ENCODE results near the gene RASA3. TPM values are rescaled to one million over a fixed set of nuclear protein-coding genes. Genes with fewer than 3 reads are reported as not detected.
A peak's percentile ranks its signal among the peaks of the same experiment; 100 is the strongest.
"Not testable (repeated sequence)": the region's sequence is repeated elsewhere in the genome, so short reads cannot be mapped to it uniquely, and the experiment has no call there.

The RASA3 gene
- total and polyA plus RNA-seq, 5 donors from 2014 or later = 93.8 to 265 (median 99.6) TPM

DNA sequence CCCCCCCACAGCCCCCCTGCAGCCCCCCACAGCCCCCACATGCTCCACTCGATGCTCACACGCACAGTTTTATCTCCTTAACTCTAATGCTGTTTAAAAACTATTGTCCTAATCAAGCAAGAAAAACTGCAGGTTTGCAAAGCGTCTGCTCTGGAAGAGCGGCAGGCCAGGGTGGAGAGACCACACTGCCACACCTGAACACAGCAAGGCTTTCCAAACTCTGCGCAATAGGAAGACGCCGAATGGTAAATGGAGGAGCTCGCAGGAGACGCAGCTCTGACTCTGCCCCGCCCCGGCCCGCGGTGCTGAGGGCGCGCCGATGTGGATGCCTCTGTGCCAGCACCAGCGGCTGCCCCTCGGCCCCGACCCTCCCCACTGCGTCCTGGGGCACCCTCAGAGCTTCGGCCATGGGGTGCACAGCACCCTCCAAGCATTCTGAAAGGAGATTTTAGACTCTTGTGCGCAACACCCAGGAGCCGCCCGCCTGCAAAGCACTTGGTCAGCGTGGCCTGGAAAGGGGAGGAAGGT lies 32.4 kb downstream of the RASA3 start:
- H3K4me1 Mint-ChIP-seq = peaks cover 0 to 75% (median 38%) of the 10 kb centered on the region in 4 donors
- peak in 1 of 2 donors; percentile 11 for ATAC-seq (ENCODE audit: low read depth in 2 of 2)

DNA sequence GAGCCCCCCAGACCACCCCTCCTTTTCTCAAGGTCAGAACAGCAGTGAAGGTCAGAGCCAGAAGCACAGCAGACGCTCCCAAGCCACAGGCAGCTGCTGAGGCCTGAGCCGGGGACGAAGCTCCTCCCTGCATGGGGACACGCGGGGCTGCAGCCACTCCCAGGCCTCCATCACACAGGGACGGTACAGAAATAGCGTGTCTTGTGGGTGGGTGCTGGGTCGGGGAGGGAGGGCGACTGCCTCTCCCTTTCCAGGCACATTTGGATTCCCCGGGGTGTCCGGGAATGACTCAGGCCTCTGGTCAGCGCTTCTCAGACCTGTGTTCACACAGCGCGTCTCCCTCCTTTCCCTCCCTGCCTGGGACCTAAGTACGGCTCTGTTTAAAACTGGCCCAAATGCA lies 33.2 kb downstream of the RASA3 start:
- Mint-ChIP-seq H3K4me1 (peaks cover 2 to 75% (median 44%) of the 10 kb centered on the region in 4 donors), H3K4me3 (no peak overlapping the region)
- DNase-seq = no peak

More for the DNA sequence above, 32.4 kb downstream of the RASA3 start:
- Mint-ChIP-seq H3K9me3 (peaks cover 0 to 16% (median 0%) of the 10 kb centered on the region in 7 donors), H3K27ac (peak overlapping the region in 2 of 3 donors; percentile 50 to 78), H3K36me3 (peaks cover 25% of the 10 kb centered on the region), H3K4me3 (peak overlapping the region in 3 of 4 donors; percentile 66 to 78 (median 74)), H3K27me3 (no peaks in the 10 kb centered on the region)
- Histone ChIP-seq H3K4me3 (ENCODE audit: low read depth, low read length) (no peak overlapping the region), H3K27ac (ENCODE audit: insufficient read depth, low read length, poor library complexity, severe bottlenecking) (no peak overlapping the region), H3K9me3 (ENCODE audit: control insufficient read depth in 2 of 2, low read length in 2 of 2) (no peaks in the 10 kb centered on the region), H3K4me1 (ENCODE audit: control insufficient read depth, insufficient read depth, low read length, poor library complexity, severe bottlenecking) (peaks cover 77% of the 10 kb centered on the region), H3K36me3 (ENCODE audit: control insufficient read depth, insufficient read depth, low read length) (peaks cover 34% of the 10 kb centered on the region), H3K27me3 (ENCODE audit: control insufficient read depth, insufficient read depth, low read length) (no peaks in the 10 kb centered on the region)
- peak in 1 of 3 donors; percentile 16 for DNase-seq

DNA sequence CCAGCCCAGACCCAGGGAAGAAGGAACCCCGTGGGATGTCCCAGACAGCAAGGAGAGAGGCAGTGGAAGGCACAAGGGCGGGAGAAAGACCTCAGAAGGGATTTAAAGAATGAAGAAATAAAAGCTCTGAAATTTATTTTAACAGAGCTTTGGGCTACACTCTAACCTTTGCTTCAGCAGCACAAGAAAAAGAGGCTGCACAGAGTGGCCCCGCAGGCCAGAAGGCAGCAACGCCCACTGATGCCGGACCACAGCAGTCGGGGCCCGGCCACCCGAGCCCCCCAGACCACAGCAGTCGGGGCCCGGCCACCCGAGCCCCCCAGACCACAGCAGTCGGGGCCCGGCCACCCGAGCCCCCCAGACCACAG lies 33.8 kb downstream of the RASA3 start:
- not testable (repeated sequence) for H3K9me3 ChIP-seq (ENCODE audit: control insufficient read depth in 2 of 2, low read length in 2 of 2); ATAC-seq (ENCODE audit: low read depth in 2 of 2); DNase-seq; H3K27me3 Mint-ChIP-seq; H3K4me3 ChIP-seq (ENCODE audit: low read depth, low read length); H3K27me3 ChIP-seq (ENCODE audit: control insufficient read depth, insufficient read depth, low read length)
- Mint-ChIP-seq H3K4me3 (peak overlapping the region in 2 of 4 donors; percentile 55 to 63), H3K27ac (peak overlapping the region in 2 of 3 donors; percentile 52 to 55), H3K36me3 (peaks cover 33% of the 10 kb centered on the region), H3K9me3 (peaks cover 0 to 20% (median 3%) of the 10 kb centered on the region in 7 donors), H3K4me1 (peaks cover 7 to 79% (median 48%) of the 10 kb centered on the region in 4 donors)
- Histone ChIP-seq H3K4me1 (ENCODE audit: control insufficient read depth, insufficient read depth, low read length, poor library complexity, severe bottlenecking) (peaks cover 68% of the 10 kb centered on the region), H3K27ac (ENCODE audit: insufficient read depth, low read length, poor library complexity, severe bottlenecking) (peak overlapping the region; percentile 33), H3K36me3 (ENCODE audit: control insufficient read depth, insufficient read depth, low read length) (peaks cover 42% of the 10 kb centered on the region)

More for the DNA sequence above, 33.2 kb downstream of the RASA3 start:
- Mint-ChIP-seq H3K9me3 (peaks cover 0 to 16% (median 0%) of the 10 kb centered on the region in 7 donors), H3K27me3 (no peaks in the 10 kb centered on the region), H3K27ac (no peak overlapping the region), H3K36me3 (peaks cover 28% of the 10 kb centered on the region)
- H3K9me3 ChIP-seq (ENCODE audit: control insufficient read depth in 2 of 2, low read length in 2 of 2) = no peaks in the 10 kb centered on the region
- H3K27ac ChIP-seq (ENCODE audit: insufficient read depth, low read length, poor library complexity, severe bottlenecking) = no peak overlapping the region
- H3K4me3 ChIP-seq (ENCODE audit: low read depth, low read length) = no peak overlapping the region
- no peaks in the 10 kb centered on the region for H3K27me3 ChIP-seq (ENCODE audit: control insufficient read depth, insufficient read depth, low read length)
- peaks cover 38% of the 10 kb centered on the region for H3K36me3 ChIP-seq (ENCODE audit: control insufficient read depth, insufficient read depth, low read length)
- H3K4me1 ChIP-seq (ENCODE audit: control insufficient read depth, insufficient read depth, low read length, poor library complexity, severe bottlenecking) = peaks cover 69% of the 10 kb centered on the region
- no peak for ATAC-seq (ENCODE audit: low read depth in 2 of 2)

DNA sequence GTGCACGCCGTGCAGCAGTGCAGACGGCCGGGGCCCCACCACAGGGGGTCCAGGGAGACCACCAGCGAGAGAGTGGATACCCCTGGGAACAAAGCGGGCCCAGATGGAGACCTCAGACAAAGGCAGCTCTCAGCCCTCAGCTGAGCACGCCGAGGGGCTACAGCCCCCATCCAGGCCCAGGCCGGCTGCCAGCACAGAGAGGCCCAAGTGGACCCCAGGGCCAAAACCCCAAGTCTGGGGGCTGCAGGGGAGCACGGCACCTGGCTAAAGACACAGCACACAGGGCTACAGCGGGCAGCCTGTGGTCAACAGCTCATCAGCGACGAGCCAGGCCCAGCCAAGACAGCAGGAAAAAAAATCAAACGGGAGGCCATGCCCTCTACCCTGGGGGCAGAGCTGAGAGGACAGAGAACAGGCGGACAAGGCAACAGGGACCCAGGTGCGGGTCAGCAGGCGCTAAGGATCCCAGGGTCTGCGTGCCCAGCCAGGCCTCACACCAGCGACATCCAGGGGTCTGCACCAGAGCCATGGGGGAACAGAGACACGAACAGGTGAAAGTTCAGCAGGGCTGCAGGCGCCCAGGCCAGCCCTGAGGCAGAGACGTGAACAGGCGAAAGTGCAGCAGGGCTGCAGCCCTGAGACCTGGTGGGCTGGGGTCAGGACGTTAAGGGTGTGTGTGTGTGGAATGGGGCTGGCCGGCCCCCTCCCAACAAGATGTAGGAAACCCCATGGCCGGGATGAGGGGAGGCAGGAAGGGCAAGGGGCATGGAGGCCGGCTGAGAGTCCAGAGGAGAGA lies 34.3 kb downstream of the RASA3 start:
- H3K27me3 Mint-ChIP-seq = no peaks in the 10 kb centered on the region
- H3K4me1 Mint-ChIP-seq = peaks cover 13 to 84% (median 52%) of the 10 kb centered on the region in 4 donors
- no peak overlapping the region for H3K4me3 ChIP-seq (ENCODE audit: low read depth, low read length)
- peaks cover 67% of the 10 kb centered on the region for H3K4me1 ChIP-seq (ENCODE audit: control insufficient read depth, insufficient read depth, low read length, poor library complexity, severe bottlenecking)
- peaks cover 39% of the 10 kb centered on the region for H3K36me3 Mint-ChIP-seq
- peaks cover 0 to 25% (median 9%) of the 10 kb centered on the region in 7 donors for H3K9me3 Mint-ChIP-seq
- peak overlapping the region; percentile 82 to 86 (median 84) for H3K27ac Mint-ChIP-seq
- H3K27ac ChIP-seq (ENCODE audit: insufficient read depth, low read length, poor library complexity, severe bottlenecking) = peak overlapping the region; percentile 33
- peaks cover 3 to 8% of the 10 kb centered on the region in 2 experiments for H3K9me3 ChIP-seq (ENCODE audit: control insufficient read depth in 2 of 2, low read length in 2 of 2)
- peak overlapping the region in 3 of 4 donors; percentile 55 to 80 (median 71) for H3K4me3 Mint-ChIP-seq
- H3K36me3 ChIP-seq (ENCODE audit: control insufficient read depth, insufficient read depth, low read length) = peaks cover 45% of the 10 kb centered on the region
- ATAC-seq (ENCODE audit: low read depth in 2 of 2) (no peak), DNase-seq (no peak)
- H3K27me3 ChIP-seq (ENCODE audit: control insufficient read depth, insufficient read depth, low read length) = no peaks in the 10 kb centered on the region

DNA sequence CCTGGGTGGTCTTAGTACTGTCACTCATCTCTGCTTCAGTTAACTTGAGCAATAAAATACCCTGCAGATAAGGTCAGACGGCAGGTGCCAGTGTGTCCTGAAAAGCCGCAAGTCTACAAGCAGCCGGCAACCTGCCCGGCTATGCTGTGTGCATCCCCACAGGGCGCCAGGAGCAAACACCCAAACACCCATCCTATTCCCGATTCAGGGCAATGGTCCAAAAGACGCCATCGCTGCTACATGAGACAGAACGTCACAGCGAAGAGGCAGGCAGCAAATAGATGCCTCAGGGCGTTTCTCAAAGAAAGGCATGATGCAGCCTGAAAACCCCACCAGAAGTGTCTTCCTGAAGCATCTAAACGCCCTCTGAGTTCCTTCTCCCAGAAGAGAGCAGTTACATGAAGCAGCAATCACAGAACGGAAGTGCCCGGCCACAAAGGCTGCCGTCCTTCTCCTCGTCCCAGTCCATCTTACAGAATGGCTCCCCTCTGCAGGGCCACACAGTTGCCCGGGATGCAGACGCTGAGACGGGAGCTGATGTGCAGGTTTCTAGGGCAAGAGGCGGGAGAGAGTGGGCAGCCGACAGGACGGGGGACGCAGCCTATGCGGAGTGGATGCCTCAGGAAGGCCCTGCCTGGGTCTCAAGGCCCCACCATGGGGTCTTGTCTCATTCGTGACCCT lies 35.1 kb downstream of the RASA3 start:
- Mint-ChIP-seq H3K4me1 (peaks cover 20 to 85% (median 54%) of the 10 kb centered on the region in 4 donors), H3K27ac (peak overlapping the region; percentile 23 to 86 (median 82)), H3K9me3 (peaks cover 0 to 27% (median 15%) of the 10 kb centered on the region in 7 donors), H3K4me3 (peak overlapping the region in 3 of 4 donors; percentile 68 to 77 (median 71)), H3K36me3 (peaks cover 39% of the 10 kb centered on the region), H3K27me3 (no peaks in the 10 kb centered on the region)
- Histone ChIP-seq H3K36me3 (ENCODE audit: control insufficient read depth, insufficient read depth, low read length) (peaks cover 49% of the 10 kb centered on the region), H3K4me3 (ENCODE audit: low read depth, low read length) (no peak overlapping the region), H3K27ac (ENCODE audit: insufficient read depth, low read length, poor library complexity, severe bottlenecking) (no peak overlapping the region), H3K27me3 (ENCODE audit: control insufficient read depth, insufficient read depth, low read length) (no peaks in the 10 kb centered on the region), H3K4me1 (ENCODE audit: control insufficient read depth, insufficient read depth, low read length, poor library complexity, severe bottlenecking) (peaks cover 60% of the 10 kb centered on the region), H3K9me3 (ENCODE audit: control insufficient read depth in 2 of 2, low read length in 2 of 2) (peaks cover 11 to 15% of the 10 kb centered on the region in 2 experiments)
- ATAC-seq (ENCODE audit: low read depth in 2 of 2) (no peak), DNase-seq (no peak)

DNA sequence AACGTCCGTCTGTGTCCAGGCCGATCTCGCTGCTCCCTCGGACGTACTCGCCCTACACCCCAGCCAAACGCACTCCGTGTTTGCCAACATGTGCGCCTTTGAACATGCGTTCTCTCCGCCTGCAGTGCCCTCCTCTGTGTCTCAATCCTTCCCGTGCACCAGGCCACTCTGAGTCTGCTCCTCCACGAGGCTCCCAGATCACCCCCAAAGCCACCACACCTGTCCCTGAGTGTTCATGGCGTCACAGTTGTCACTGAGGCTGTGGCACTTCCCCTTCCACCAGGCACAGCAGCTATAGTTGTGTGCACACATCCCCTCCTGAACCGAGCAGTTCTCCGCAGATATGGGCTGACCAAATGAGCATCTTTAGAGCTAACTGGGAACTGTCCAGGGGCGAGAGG lies 35.6 kb downstream of the RASA3 start:
- H3K27me3 Mint-ChIP-seq = peaks cover 3% of the 10 kb centered on the region
- H3K9me3 ChIP-seq (ENCODE audit: control insufficient read depth in 2 of 2, low read length in 2 of 2) = peaks cover 16 to 18% of the 10 kb centered on the region in 2 experiments
- peaks cover 0 to 31% (median 21%) of the 10 kb centered on the region in 7 donors for H3K9me3 Mint-ChIP-seq
- H3K36me3 Mint-ChIP-seq = peaks cover 42% of the 10 kb centered on the region
- no peak overlapping the region for H3K4me3 ChIP-seq (ENCODE audit: low read depth, low read length)
- H3K4me3 Mint-ChIP-seq = peak overlapping the region in 3 of 4 donors; percentile 66 to 77 (median 71)
- DNase-seq = no peak
- H3K27ac ChIP-seq (ENCODE audit: insufficient read depth, low read length, poor library complexity, severe bottlenecking) = no peak overlapping the region
- peaks cover 57% of the 10 kb centered on the region for H3K4me1 ChIP-seq (ENCODE audit: control insufficient read depth, insufficient read depth, low read length, poor library complexity, severe bottlenecking)
- no peak for ATAC-seq (ENCODE audit: low read depth in 2 of 2)
- H3K36me3 ChIP-seq (ENCODE audit: control insufficient read depth, insufficient read depth, low read length) = peaks cover 46% of the 10 kb centered on the region
- peaks cover 26 to 85% (median 58%) of the 10 kb centered on the region in 4 donors for H3K4me1 Mint-ChIP-seq
- H3K27me3 ChIP-seq (ENCODE audit: control insufficient read depth, insufficient read depth, low read length) = no peaks in the 10 kb centered on the region
- peak overlapping the region; percentile 82 to 89 (median 86) for H3K27ac Mint-ChIP-seq

DNA sequence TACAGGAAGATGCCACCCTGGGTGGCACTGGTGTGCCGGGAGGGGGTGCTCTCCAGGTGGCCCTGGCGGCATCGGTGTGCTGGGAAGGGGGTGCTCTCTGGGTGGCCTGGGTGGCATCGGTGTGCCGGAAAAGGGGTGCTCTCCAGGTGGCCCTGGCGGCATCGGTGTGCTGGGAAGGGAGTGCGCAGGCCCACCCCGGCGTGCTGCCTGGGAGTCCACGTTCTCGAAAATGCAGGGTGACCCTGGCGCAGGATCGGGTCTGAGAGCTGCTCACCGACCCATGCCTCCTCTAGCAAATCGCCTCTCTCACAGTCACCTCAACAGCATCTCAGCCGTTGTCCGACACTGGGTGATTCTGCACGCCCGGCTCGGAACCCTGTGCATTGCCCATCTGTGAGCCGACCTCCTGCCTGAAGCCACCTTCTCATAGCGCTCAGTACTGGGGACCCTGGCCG lies 36.4 kb downstream of the RASA3 start:
- peaks cover 24 to 25% of the 10 kb centered on the region in 2 experiments for H3K9me3 ChIP-seq (ENCODE audit: control insufficient read depth in 2 of 2, low read length in 2 of 2)
- H3K4me3 ChIP-seq (ENCODE audit: low read depth, low read length) = no peak overlapping the region
- peaks cover 39% of the 10 kb centered on the region for H3K36me3 ChIP-seq (ENCODE audit: control insufficient read depth, insufficient read depth, low read length)
- H3K9me3 Mint-ChIP-seq = peaks cover 0 to 37% (median 23%) of the 10 kb centered on the region in 7 donors
- H3K27ac Mint-ChIP-seq = peak overlapping the region; percentile 51 to 89 (median 82)
- no peak overlapping the region for H3K27ac ChIP-seq (ENCODE audit: insufficient read depth, low read length, poor library complexity, severe bottlenecking)
- peaks cover 44% of the 10 kb centered on the region for H3K36me3 Mint-ChIP-seq
- peak overlapping the region; percentile 36 to 77 (median 65) for H3K4me3 Mint-ChIP-seq
- DNase-seq (no peak), ATAC-seq (ENCODE audit: low read depth in 2 of 2) (no peak)
- H3K4me1 Mint-ChIP-seq = peaks cover 31 to 87% (median 64%) of the 10 kb centered on the region in 4 donors
- peaks cover 8% of the 10 kb centered on the region for H3K27me3 Mint-ChIP-seq
- no peaks in the 10 kb centered on the region for H3K27me3 ChIP-seq (ENCODE audit: control insufficient read depth, insufficient read depth, low read length)
- peaks cover 49% of the 10 kb centered on the region for H3K4me1 ChIP-seq (ENCODE audit: control insufficient read depth, insufficient read depth, low read length, poor library complexity, severe bottlenecking)

Measured in CD4-positive, CD25-positive, alpha-beta regulatory T cell (primary cell).